Ovary (tissue), 9 donors: ENCODE data around the gene FBXL7. TPM values are rescaled to one million over a fixed set of nuclear protein-coding genes. Genes with fewer than 3 reads are reported as not detected.

Source experiments
- DNase-seq, 5 donors: peaks; one replicate each; pipeline ENCODE4 v3.0.0-alpha.2; 2019 to 2020
- H3K27ac ChIP-seq, 2 donors: fragments of 200-600 bp; one replicate each; pipeline versions ENCODE4 v1.5.1 to v1.8.0; 2019 to 2022
- H3K27me3 ChIP-seq: fragments of 200-600 bp; one replicate; pipeline ENCODE4 v1.8.0; 2022
- H3K36me3 ChIP-seq: fragments of 200-600 bp; sonication (generic); one replicate; pipeline ENCODE4 v1.5.1; 2019
- H3K4me1 ChIP-seq: one replicate; pipeline ENCODE4 v1.8.1; 2013; ENCODE audit warnings: mild to moderate bottlenecking, moderate library complexity; ENCODE audit not compliant: insufficient read depth
- H3K4me3 ChIP-seq: fragments of 200-600 bp; sonication (generic); one replicate; pipeline ENCODE4 v1.5.1; 2017
- H3K9me3 ChIP-seq, 2 donors: fragments of 200-600 bp in 1 of 2; sonication (generic) in 1 of 2; one replicate each; pipeline versions ENCODE4 v1.5.1 to v1.8.1; 2013 to 2019; ENCODE audit warnings: mild to moderate bottlenecking in 1 of 2, moderate library complexity in 1 of 2
- EP300 ChIP-seq: sonication (generic); formaldehyde crosslinking; IDR thresholded peaks from one replicate; pipeline ENCODE4 v1.6.1; 2017; ENCODE audit warnings: antibody characterized with exemption
- POLR2A ChIP-seq: fragments of 450-650 bp; IDR thresholded peaks from one replicate; pipeline ENCODE4 v1.6.1; 2017; ENCODE audit warnings: antibody characterized with exemption, mild to moderate bottlenecking, moderate library complexity
- WGBS, 3 donors: extraction: QIAGEN DNeasy Blood & Tissue Kit in 1 of 3; methylation state at CpG; one replicate each; pipeline versions ENCODE4 v1.1.5 to v1.1.7; 2013 to 2017; 5-methylcytosine and 5-hydroxymethylcytosine counted together
- intact Hi-C, 4 donors: fragments of 100-400 bp; cut with DNase I; formaldehyde crosslinking; loops; one replicate each; pipeline versions ENCODE4 v1.11.0 to v1.15.1; 2022 to 2023
- polyA plus RNA-seq, 2 donors: library from polyadenylated mRNA; stranded (reverse); fragments of 200-250 nt in 1 of 2; fragments of 350-450 nt in 1 of 2; fragmentation: Illumina TruSeq in 1 of 2; extraction: RNeasy Lipid Tissue Mini Kit (QIAGEN cat#74804) in 1 of 2; gene quantifications; one replicate each; pipeline ENCODE4 v1.2.3, GENCODE V29; 2013 to 2014
- total RNA-seq, 7 donors: library from RNA; depleted of rRNA in 2 of 7; stranded (reverse); fragments of >200 nt in 2 of 7; fragmentation: NEBNext Ultra II Directional in 3 of 7; extraction: Animal tissue kit (Norgen Biotek cat#: 25700) in 3 of 7; gene quantifications; one replicate each; pipeline versions ENCODE4 v1.1.0 to v1.2.4, GENCODE V29; 2016 to 2023
- TF ChIP-seq, protein P1 (sequence below), 3 donors: fragments of 450-650 bp in 2 of 3; fragments of 200-600 bp in 1 of 3; IDR thresholded peaks; one replicate each; pipeline versions ENCODE4 v1.5.1 to v1.8.0; 2016 to 2022; ENCODE audit warnings: antibody characterized with exemption in 3 of 3, mild to moderate bottlenecking in 1 of 3
- donor health status: DM: no; HTN: no; CAD: no; lungs with moderate emphysema.
- donor health status: DM: no; HTN: no; CAD: no.
- donor health status: Bipolar disorder and iron deficiency.
- donor health status: DM: yes; HTN: yes; CAD: no.
- donor health status: DM: no; HTN: no; CAD: no.
- donor health status: DM: yes; HTN: yes; CAD: no.

The FBXL7 gene
- total and polyA plus RNA-seq, 9 donors, result 21.1 to 40.9 (median 29.2) TPM

GRCh38 chr5:15614679-15615078, 114.7 kb downstream of the FBXL7 start:
- no peaks in the 10 kb centered on the region for H3K9me3 ChIP-seq
- no peaks in the 10 kb centered on the region for H3K36me3 ChIP-seq
- H3K4me1 ChIP-seq, result peaks cover 4% of the 10 kb centered on the region
- H3K27ac ChIP-seq, result no peak overlapping the region
- no peak for DNase-seq
- H3K27me3 ChIP-seq, result no peaks in the 10 kb centered on the region
- no peak overlapping the region for H3K4me3 ChIP-seq
- 95 to 98% (median 96%) methylated on average over 4 of the region's 4 CpGs for WGBS, 3 donors
- TF ChIP-seq POLR2A (no peak), EP300 (no peak)
- TF ChIP-seq, protein P1, sequence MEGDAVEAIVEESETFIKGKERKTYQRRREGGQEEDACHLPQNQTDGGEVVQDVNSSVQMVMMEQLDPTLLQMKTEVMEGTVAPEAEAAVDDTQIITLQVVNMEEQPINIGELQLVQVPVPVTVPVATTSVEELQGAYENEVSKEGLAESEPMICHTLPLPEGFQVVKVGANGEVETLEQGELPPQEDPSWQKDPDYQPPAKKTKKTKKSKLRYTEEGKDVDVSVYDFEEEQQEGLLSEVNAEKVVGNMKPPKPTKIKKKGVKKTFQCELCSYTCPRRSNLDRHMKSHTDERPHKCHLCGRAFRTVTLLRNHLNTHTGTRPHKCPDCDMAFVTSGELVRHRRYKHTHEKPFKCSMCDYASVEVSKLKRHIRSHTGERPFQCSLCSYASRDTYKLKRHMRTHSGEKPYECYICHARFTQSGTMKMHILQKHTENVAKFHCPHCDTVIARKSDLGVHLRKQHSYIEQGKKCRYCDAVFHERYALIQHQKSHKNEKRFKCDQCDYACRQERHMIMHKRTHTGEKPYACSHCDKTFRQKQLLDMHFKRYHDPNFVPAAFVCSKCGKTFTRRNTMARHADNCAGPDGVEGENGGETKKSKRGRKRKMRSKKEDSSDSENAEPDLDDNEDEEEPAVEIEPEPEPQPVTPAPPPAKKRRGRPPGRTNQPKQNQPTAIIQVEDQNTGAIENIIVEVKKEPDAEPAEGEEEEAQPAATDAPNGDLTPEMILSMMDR (IDR thresholded peaks at IDR 0.05), result no peak
- intact Hi-C loops, result no loop called here

GRCh38 chr5:15615859-15616258, 115.9 kb downstream of the FBXL7 start:
- H3K4me1 ChIP-seq, result peaks cover 4% of the 10 kb centered on the region
- H3K9me3 ChIP-seq, result no peaks in the 10 kb centered on the region
- H3K36me3 ChIP-seq, result no peaks in the 10 kb centered on the region
- TF ChIP-seq POLR2A, result no peak
- TF ChIP-seq, protein P1 (IDR thresholded peaks at IDR 0.05), result no peak
- no peak for TF ChIP-seq EP300
- H3K27ac ChIP-seq, result no peak overlapping the region
- WGBS, 3 donors, result 33 to 42% (median 39%) methylated on average over 6 of the region's 6 CpGs
- intact Hi-C loops, result no loop called here
- H3K4me3 ChIP-seq, result no peak overlapping the region
- H3K27me3 ChIP-seq, result no peaks in the 10 kb centered on the region
- DNase-seq, result no peak

DNA sequence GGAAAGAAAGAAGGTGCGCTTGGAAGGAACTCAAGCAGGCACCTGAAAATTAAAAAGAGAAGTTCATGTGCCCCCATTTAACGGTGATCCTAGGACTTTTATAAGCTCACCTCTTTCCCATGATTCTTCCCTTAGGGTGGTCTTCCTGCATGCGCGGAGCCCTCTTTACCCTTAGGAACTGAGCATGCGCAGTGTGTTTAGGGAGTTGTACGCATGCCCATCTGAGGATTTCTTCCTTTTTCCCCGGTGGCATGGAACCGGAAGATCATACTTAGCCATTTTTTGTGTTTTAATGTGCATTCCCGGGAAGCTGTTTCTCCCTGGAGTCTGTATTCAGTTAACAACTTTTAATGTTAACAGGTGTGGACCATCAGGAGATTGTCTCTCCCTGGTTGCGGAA, 119.0 kb downstream of the FBXL7 start:
- WGBS, 3 donors, result 93 to 97% (median 96%) methylated on average over 10 of the region's 10 CpGs
- intact Hi-C loops, result no loop called here
- no peak for DNase-seq
- no peaks in the 10 kb centered on the region for H3K36me3 ChIP-seq
- H3K27me3 ChIP-seq, result no peaks in the 10 kb centered on the region
- peaks cover 5% of the 10 kb centered on the region for H3K4me1 ChIP-seq
- no peak overlapping the region for H3K4me3 ChIP-seq
- no peaks in the 10 kb centered on the region for H3K9me3 ChIP-seq
- H3K27ac ChIP-seq, result no peak overlapping the region
- TF ChIP-seq, protein P1 (IDR thresholded peaks at IDR 0.05), result no peak
- TF ChIP-seq POLR2A, result no peak
- TF ChIP-seq EP300, result no peak

DNA sequence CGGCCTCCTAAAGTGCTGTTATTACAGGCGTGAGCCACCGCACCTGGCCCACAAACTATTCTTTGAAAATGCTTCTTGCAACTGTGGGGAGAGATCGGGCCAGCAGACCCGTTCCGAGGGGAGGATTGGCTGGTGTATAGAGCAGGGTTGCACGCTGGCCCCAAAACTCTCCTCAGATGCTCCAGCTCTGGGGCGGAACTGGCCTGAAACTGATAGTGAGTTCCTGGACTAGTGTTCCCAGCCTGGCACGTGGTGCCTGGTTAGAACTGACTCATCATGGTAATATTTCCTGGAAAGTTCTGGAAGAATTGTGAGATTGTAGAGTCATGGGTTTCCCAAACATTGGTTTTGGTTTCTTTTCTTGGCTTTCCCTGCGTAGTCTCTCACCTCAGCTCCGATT, 120.5 kb downstream of the FBXL7 start:
- no peaks in the 10 kb centered on the region for H3K36me3 ChIP-seq
- intact Hi-C loops, result no loop called here
- H3K4me1 ChIP-seq, result peaks cover 8% of the 10 kb centered on the region
- TF ChIP-seq EP300, result no peak
- no peak for TF ChIP-seq POLR2A
- TF ChIP-seq, protein P1 (IDR thresholded peaks at IDR 0.05), result no peak
- H3K27ac ChIP-seq, result no peak overlapping the region
- no peaks in the 10 kb centered on the region for H3K27me3 ChIP-seq
- WGBS, 3 donors, result 83 to 89% (median 86%) methylated on average over 11 of the region's 11 CpGs
- H3K4me3 ChIP-seq, result no peak overlapping the region
- no peaks in the 10 kb centered on the region for H3K9me3 ChIP-seq
- no peak for DNase-seq
